IPS DF 4.7 (cell line): ENCODE measurements around the gene ZBTB48.
"Not testable (repeated sequence)": the region's sequence is repeated elsewhere in the genome, so short reads cannot be mapped to it uniquely, and the experiment has no call there.

ENCODE experiments used
- DNase-seq: peaks from one replicate; pipeline ENCODE4 v3.0.0-alpha.2; 2013; ENCODE audit warnings: low spot score; ENCODE audit errors: extremely low read depth

The ZBTB48 gene

GRCh38 chr1:6591222-6591621 lies 11.4 kb downstream of the ZBTB48 start:
- DNase-seq, result no peak

GRCh38 chr1:6591644-6592043 lies 11.8 kb downstream of the ZBTB48 start:
- DNase-seq, result no peak

DNA sequence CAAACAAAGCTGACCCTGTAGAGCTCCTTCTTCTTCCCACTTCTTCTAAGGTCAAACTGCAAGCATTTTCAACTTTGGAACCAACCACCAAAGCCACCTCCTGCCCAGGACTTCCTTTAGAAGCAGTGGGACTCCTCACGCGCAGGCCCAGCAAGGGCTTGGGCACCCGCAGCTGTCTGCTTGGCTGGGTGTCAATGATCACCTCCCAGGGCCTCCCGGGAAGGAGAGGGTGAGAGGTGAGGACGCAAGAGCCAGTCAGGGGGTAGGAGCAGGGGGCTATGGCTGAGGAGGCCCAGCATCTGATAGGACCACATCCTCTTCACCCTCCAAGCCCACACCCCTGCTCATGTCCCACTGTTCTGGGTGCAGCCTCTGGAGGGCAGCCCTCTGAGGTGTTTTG lies 12.6 kb downstream of the ZBTB48 start:
- no peak for DNase-seq

DNA sequence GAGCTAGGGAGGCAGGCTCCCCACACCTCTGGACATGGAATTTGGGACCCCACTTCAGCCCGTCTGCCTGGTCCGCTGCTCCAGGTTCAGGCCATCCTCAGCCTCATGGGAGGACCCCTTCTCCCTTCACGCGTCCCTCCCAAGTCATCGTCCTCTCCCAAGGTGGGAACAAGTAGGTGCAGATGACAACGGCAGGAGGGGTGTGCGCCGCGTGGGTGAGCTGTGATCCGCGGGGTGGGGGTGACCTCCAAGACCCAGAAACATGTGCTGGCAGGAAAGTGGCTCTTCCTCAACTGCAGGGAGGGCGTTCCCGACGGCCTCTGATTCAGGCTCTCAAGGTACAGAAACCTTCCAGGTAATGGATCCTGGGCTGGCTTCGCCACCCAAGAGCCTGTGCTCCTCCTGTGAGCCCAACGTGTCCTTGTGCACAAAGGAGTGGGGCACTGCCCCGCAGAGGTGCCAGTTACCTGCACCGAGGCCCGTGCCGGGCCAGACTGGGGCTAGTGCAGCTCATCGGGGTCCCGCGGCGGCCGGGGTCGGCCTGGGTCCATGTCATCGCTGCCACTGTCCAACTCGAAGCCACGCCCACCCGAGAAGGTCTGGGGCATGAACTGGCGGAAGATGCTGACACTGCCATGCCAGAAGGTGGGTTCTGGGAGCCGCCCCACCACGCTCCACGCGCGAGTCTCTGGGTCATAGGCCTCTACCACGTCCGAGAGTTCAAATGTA lies 13.2 kb downstream of the ZBTB48 start:
- DNase-seq, result no peak

DNA sequence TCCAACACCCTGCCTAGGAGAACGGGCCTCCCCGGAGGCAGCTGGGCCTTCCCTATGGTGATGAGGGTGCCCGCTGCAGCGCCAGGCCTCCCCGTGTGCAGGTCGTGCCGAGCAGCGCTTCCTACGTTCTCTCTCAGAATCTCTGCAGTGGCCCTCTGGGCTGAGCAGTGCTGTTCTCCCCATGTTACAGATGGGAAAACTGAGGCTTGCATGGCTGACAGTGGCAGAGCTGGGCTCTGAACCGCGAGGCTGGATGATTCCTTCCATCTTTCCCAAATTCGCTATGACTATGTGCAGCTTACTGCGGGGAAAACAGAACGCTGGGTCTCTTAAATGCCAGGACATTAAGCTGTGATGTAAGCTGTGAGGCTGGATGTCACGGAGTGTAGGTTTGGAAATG lies 14.0 kb downstream of the ZBTB48 start:
- DNase-seq, result no peak

GRCh38 chr1:6594977-6595740 lies 15.4 kb downstream of the ZBTB48 start:
- no peak for DNase-seq

DNA sequence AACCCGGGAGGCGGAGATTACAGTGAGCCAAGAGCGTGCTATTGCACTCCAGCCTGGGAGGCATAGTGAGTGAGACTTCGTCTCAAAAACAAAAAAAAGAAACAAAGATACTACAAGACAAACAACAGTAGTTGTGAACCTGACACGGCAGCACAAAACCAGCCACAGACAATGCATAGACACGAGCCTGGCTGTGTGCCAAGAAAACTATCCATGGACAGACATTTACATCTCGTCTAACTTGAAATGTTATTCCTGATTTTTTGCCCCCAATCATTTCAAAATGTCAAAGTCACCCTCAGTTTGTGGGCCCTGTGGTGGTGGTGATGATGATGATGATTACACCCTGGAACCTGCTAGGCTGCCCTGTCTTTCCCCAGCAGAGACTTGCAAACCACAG lies 16.6 kb downstream of the ZBTB48 start:
- no peak for DNase-seq

DNA sequence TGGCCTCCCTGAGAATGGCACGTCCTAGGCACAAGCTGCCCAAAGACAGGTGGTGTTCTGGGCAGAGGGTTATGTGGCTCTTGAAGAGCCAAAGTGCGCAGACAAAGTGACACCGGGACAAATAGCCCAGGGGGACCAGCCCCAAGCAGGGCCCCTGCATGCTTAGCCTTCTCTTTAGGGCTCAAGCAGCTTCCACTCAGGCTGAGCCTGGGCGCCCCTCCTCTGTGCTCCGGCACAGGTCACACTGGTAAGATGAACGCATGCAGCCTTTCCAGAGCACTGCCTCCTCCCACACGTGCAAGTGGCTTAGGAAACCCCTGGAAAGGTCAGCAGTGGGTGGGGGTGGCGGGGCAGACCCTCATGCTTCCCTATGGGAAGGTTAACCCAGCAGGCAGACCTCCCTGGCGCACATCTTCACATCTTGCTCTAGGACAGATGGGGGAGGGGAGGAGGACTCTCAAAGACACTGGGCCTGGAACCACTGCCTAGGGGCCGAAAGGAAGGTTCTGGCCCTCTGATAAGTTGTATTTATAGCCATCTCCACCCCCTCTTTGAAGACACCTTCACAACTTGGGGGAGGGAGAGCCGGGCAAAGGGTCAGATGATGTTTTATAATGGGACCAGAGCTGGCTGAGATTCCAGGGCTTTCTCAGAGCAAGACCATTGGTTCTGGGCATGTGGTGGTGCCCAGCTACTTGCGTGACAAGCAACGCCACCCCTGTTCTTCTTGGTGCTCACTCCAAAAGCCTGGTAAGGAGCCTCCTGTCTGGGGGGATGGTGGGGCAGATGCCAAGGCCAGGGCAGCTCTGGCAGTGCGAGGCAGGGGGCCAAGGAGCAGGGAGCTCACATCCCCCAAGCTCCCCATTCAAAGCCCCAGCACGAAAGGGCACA lies 17.3 kb downstream of the ZBTB48 start:
- DNase-seq, result no peak

GRCh38 chr1:6597777-6598131 lies 18.0 kb downstream of the ZBTB48 start:
- DNase-seq, result no peak

GRCh38 chr1:6599141-6599975 lies 19.6 kb downstream of the ZBTB48 start:
- no peak for DNase-seq

DNA sequence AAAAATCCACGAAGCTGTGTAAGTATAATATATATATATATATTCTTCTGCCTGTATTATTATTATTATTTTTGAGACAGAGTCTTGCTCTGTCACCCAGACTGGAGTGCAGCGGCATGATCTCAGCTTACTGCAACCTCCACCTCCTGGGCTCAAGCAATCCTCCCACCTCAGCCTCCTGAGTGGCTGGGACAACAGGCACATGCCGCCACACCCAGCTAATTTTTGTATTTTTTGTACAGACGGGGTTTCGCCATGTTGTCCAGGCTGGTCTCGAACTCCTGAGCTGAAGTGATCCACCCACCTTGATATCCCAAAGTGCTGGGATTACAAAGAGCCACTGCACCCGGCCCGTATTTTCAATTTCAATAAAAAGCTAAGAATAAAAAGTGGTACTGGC lies 20.2 kb downstream of the ZBTB48 start:
- DNase-seq, result not testable (repeated sequence)

DNA sequence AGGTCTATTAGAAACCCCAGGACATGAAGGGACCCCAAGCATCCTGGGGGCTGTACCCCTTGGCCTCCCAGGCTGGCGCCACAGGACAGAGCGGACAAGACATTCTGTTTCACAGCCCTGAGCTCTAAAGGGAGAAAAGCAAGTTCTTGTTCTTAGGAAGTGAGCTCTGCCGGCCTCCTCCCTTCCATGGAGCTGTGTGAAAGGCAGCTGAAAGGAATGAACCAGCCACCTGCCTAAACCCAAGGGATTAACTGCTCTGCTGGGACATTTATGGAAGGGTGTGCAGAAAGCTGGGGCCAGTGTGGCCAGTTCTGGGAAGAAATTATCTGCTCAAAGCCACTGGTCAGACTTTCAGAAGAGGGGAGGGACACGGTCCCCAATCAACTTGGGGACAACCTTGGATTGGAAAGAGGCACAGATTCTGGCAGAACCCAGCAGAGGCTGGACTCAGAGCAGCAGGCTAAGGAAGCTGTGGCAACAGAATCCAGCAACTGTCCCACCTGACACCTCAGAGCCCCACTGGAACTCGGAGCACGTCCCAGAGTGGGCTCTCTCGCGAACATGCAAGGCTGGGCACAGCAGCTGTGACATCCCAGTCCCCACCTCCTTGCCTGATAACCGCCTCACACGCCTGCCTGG lies 20.7 kb downstream of the ZBTB48 start:
- DNase-seq, result no peak

DNA sequence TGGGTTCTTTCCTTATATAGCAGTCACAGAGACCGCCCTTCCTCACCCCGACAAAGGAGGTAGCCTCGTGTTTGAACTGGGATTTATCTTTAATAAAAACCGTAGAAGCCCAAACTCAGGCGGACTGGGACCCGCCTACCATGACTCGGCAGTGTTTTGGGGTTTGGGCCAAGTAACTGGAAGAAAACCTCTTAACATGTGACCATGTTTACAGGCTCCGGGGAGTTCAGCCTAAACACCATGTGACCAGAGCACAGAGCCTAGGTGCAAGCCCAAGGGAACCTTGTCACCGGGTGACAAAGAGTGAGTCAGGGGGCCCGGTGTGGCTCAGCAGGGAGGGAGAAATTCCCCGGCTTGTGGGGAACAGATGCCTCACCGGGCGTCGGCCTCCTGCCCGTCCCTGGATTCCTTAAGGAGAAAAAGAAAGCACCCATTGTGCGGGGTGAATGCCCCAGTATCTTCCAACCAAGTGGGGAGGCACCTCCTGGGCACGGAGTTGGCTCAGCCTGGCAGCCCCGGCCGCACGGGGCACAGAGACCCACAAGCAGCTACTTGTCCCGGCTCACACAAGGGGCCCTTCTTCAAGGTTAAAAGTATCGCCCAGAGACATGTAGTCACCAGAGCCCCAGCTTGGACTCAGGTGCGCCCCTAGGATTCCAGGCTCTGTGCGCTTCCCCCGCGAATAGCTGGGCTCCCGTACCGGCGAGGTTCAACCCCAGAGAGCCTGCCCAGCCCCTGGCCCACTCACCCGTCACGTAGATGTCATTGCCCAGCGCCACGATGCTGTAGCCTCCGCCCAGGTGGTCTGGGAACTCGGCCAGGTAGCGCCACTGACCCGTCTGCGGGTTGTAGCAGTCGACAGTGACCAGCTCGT lies 21.5 kb downstream of the ZBTB48 start:
- DNase-seq, result no peak

- DNase-seq, result no peak
These were observed 22.3 kb downstream of the ZBTB48 start for GRCh38 chr1:6601923-6602668.

DNA sequence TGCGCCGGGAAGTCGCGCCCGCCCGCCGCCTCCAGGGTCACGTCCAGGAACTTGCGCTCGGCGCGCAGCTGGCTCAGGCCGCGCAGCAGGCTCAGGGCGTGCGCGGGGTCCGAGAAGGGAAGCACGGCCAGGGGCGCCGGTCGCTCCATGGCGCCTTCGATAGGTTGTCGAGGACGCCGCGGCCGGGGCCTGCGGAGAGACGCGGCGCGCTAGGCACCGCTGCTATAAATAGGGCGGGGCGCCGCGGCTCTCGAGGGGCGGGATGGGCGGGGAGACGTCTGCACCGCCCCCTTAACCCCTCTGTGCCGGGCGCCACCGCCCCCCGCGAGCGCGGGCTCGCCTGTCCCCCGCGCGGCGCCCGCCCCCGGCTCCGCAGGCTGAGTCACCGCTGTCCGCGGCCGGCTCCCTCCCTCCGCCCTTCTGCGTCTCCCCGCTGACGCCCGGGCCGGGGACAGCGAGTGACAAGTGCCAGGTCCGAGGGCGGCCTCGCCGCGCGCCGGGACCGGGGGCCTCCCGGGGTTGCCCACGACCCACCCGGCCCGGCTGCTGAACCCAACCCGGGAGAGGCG lies 23.0 kb downstream of the ZBTB48 start, which contains the start of gene KLHL21:
KLHL21 (minus strand) TSS at position 201 of the 569 bp plus-strand sequence; CDS start at position 149, 52 bp downstream.
- no peak for DNase-seq

GRCh38 chr1:6603238-6603914 lies 23.6 kb downstream of the ZBTB48 start:
- no peak for DNase-seq

GRCh38 chr1:6603915-6604558 lies 24.2 kb downstream of the ZBTB48 start:
- DNase-seq, result no peak
